HG02973 (cell line): ENCODE measurements around the gene SIAH2.

Experiments used
- ATAC-seq: cut with Tn5 transposase; IDR thresholded peaks from one replicate; pipeline ENCODE4 v1.9.1; 2021; ENCODE audit warnings: moderate library complexity; ENCODE audit not compliant: unreplicated experiment

SIAH2 gene

DNA sequence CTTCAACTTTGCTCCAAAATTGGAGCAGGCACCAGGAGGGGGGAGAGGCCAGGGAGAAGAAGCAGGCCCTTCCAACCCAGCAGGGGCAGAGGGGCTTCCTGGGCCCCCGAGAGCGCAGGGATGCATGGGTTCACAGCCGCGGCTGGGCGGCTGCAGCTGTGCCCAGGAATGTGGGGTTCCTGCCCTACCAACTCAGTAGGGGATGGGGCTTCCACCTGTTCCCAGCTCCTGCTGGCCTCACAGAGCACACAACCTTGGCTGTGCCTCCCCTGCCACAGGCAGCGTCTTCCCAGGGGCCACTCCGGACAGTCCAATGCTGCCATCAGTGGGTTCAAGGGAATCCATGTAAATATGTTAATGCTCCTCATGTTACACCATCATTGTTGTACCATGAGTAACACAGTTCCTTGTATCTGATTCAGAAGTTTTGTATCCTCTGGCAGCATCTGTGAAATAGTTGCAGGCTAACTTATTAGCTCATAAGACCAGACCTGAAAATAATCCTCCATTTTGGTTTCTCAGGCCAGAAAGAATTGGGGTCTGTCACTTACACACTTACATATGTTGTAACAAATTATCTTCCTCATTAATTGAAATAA, 12.1 kb upstream of the SIAH2 start:
- ATAC-seq = no peak

DNA sequence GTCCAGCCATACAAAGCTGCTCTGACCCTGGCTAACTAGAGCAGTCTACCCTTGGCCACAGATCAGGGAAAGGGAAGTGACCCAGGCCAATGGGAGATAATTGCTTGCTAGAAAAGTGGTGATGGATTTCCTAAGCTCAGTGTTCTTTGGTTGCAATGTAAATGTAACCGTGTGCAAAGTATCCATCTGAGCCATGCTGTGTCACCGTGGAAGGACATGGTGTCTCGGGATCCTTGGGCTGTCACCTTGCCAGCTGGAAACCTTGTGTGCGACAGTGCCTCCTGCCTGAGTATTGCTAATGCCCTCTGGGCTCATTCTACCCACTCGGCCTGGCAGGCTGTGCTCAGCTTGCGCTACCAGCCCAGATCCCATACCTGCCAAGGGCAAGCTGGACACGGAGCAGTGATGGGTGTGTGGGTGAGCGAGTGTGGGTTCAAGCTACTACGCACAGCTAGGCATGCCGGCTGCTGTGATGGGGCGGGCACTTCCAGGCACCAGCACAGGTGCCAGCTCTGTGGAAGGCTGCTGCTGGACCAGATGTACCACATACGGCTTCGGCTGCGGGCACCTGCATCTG, 10.7 kb upstream of the SIAH2 start:
- no peak for ATAC-seq

DNA sequence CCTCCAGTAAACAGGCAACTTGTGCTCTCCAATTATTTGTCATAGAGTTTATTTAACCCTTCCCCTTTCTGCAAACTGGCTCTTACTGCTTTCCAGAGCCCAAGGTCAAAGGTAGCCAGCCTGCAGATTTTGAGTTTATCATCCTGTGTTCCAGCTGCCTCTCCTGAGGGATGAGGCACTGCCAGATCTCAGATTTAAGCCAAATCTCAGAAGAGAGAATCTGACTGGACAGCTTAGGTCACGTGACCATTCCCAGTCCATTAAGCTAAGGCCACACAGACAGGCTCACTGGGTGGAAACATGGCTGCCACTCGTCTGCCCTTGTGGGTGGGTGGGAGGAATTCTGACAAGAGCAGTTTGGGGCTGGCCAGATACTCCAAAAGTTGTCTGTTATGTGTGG, 8.6 kb upstream of the SIAH2 start:
- ATAC-seq = no peak

DNA sequence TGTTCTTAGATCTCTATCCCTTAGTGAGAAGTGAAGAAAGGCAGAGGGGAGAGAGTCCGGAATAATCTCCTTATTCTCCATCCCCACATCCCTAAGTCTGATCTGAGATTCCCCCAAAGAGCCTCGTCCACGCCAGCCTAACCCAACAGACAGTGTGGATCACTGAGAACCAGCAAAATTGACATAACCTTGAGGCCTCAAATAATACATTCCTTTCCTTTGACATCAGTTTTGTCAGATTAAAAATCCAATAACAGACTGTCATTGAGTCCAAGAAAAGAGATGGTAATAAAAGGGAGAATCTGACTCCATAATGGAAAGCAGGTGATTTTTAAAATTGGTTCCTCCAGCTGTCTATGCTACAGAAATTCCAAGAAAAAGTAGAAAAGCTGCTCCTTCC, 7.7 kb upstream of the SIAH2 start:
- ATAC-seq = no peak

DNA sequence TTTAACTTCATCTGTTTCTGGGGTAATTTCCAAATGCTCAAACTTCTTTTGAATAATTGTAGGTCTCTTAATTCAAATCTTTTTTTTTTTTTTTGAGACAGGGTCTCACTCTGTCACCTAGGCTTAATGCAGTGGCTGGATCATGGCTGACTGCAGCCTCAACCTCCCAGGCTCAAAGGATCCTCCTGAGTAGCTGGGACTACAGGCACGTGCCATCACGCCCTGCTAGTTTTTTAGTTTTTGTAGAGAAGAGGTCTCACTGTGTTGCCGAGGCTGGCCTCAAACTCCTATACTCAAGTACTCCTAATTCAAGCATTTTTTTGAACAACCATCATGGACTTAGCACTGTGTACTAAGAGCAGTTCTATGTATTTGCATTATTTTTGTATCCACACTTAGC, 3.8 kb upstream of the SIAH2 start:
- ATAC-seq = no peak

DNA sequence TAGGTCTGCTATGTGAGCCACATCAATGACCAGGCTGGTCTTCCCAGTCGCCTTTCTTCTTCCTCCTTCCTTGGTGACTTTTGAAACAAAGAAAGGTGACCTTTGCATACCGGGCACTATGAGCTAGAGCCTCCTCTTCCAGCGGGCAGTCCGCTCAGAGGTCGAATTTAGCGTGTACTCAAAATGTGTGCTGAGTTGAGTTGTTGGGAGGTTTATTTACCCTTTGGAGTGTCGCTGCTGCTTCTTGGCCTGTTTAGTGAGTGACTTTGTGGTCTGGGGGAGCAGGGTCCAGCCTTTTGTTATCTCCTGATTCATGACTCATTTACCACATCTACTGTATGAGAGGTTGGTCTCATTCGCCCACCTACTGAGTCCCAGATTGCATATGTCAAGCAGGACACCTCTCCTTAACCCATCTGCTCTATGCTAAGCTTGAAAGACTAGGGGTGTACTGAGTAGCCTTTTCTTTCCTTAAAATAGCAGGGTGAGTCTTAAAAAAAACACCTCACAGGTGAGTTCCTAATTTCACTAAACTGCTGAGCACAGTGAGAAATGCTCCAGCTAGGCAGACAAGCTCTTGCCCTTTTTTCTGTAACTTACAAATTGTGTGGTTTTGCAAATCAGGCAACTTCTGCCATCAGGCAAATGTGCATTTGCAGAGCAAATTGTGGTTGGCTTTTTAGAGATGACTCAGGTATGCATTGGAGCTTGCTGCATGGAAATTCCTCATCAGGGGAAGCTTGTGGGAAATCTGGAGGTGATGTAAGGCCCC, 3.2 kb upstream of the SIAH2 start:
- ATAC-seq = peak; percentile 19

DNA sequence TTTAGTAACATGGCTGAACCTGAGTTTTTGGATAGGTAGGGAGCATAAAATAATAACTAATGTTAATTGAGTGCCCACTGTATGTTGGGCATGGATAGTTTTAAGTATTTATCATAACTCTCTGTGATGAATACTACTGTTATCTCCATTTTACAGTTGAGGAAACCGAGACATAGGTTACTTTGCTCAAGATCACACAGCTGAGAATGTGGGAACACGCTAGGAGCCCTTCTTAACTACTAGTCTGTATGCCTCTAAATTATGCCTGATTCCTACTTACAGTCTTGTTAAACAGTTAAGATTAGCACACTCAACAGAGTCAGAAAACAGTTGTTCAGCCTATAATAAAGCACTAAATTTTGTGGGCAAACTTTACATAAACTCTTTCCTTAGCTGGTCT, 2.0 kb upstream of the SIAH2 start:
- no peak for ATAC-seq

DNA sequence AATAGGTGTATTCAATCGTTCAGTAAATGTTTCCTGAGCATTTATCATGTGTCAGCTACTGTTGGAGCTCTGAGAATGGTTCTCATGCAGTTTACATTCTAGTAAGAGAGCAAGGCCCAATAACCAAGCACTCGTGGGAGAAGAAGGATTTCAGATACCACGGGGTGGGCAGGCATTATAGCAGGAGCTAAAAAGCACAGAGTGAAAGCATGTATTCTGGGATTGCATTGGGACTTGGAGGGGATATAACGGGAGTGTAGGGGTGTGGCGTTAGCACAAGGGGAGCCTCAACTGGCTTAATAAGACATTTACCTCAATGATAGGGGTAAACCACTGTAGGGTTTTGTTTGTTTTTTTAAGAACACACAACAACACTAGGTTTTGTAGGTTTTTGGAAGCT, 1.6 kb upstream of the SIAH2 start:
- ATAC-seq = no peak

DNA sequence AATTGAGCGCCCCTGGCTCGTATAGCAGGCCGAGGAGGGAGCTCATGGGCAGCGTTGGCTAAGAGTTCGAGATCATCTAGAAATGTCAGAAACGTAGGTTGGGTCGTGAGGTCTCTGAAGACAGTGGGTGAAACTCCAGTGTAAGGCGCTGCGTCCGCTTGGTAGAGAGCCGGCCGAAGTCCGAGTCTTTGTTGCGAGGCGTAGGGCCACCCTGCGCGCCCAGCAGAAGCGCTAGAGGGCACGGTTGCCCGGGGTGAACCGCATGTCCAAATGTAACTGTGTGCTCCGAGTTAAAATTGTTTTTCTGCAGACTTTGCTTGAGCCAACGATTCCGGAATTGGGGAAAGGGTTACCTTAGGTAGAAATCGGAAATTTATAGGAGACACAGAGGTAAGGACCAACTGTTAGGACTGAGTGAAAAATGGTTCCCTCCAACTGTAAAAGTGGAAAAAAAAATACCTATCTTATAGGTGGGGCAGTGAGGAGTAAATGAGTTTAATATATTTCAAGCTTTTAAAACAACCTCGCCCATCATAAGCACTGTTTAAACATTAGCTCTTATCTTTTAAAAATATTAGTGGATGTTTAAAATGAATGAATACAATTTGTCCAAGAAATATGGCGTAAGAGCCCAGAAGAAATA, 993 bp upstream of the SIAH2 start:
- peak; percentile 7 for ATAC-seq

DNA sequence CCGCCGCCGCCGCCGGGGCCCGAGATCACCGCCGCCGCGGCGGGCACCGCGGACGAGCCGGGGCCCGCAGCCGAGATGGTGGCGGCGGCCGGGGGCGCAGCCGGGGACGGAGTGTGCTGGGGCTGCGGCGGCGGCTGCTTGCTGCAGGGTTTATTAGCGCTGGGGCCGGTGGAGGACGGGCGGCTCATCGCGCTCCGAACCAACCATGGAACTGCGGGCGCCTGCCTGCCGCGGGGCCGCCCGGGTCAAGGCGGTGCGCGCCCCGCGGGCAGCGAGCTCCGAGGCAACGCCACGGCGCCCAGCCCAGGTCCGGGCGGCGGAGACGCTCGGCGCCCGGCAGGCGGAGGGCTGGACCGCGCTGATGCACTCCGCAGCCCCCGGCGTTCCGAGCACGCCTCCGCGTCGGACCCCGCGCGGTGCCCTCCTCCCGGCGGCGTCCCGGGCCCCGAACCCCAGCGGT, 277 bp downstream of the SIAH2 start:
- peak; percentile 5 for ATAC-seq

DNA sequence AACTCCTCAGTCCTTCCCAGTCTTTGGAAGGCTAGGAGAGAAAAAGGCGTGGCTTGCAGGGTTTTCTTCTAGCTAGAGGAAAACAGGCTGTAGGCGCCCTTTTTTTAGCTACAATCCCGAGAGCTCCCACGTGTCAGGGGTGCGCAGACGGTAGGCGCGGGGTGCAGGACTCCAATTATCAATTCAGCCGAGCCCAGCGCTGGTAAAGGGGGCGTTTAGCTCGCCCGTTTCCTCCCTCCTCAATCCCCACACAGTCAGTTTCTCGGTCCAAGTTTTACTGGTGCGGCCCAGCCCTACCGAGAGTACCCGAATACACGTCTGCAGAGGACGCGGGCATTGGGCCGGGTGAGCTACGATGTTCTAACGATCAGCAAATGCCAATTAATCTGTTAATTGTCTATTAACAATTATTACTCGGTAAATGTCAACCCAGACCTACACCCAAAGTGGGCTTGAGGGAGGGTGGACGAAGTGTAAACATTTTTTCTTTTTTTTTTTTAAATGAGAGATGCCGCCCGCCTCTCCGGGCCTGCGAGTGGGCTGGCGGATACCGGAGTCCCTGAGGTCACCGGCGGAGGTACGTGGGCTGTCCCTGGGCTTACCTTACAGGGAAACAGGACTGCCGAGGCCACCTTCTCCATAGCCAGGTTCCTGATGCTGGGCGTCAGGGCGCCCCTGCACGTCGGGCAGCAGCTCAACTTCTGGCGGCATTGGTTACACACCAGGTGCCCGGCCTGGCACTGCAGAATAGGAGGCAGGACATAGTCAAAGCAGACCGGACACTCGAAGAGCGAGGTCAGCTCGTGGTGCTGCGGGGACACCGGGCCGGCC, 923 bp downstream of the SIAH2 start:
- no peak for ATAC-seq

DNA sequence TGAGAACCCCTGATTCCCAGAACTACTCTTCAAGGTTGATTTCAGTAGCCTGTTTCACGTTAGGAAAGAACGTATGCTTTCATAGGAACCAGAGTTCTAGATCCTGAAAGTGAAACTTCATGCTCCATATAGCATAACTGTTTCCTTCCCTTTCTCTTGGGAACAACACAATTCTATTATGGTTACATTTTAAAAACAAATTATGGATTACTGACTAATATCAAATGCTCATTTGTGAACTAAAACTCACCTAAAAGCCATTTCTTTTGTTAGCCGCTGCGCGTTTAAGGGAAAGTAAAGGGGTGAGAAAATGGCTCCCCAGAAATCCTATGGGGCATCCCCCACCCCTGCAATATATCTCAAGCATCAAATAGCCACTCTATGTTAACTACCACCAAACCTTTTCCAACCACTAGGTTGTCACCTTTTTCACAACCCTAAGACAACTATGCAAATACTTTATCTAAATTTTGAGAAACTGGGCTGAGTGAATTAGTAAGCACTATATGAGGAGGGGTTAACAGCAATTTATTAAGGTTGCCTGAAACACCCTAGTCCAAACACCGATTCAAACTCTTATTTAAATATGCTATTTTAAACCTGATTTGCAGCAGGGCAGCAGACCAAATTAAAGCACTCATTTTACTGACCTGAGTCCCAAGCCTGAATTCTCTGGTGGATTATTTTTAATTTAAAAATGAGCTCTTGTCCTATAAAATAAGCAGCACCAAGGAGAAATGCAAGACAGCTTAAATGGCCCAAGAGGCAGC, 2.4 kb downstream of the SIAH2 start:
- peak; percentile 29 for ATAC-seq

DNA sequence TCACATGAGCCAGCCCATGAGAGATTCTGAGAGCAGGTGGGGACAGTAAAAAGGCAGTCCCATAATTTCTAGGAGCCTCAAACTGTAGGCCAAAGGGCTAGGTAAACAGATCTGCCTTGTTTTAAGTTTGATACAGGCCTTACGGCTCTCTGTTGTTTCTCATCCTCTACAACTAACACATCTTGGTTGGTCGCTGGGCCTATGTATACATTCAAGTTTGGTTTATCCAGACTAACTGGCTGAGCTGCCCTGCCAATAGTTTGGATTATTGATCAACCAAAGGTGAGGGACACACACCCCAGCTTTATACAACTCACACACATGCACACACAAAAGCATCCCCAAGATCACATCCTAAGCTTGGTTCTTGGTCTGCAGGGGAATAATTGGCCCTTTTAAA, 3.0 kb downstream of the SIAH2 start:
- no peak for ATAC-seq

DNA sequence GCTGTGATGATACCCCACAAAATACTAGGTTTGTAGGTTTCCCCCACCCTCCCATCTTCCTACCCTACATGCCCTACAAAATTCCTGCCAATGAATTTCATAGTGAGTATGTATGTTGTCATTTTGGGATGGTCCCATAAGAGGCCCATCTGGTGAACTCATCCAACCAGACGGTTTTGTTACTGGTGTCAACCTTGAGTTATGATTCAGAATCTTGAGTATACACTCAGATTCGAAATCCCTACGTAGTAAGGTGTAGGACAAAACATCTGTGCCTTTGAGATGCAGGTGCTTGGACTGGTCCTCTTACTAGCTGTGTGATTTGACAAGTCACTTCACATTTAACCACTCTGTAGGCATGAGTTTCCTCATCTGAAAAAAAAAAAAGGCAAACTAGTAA, 3.6 kb downstream of the SIAH2 start:
- no peak for ATAC-seq

DNA sequence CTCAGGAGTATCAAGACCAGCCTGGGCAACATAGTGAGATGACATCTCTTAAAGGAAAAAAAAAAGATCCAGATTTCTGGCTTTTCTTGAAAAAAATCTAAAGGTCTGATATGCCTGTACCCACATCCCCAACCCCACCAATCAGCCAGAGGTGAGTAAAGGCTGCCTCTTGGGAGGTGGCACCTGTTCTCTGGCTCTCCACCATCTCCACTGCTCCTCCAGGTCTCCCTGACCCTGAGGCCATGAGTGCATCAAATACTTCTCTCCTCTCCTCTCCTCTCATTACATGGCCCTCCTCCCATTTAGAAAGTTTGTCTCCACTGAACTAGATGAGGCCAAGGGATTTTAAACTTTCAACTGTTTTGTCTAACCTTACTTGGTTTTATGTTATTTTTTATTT, 5.2 kb downstream of the SIAH2 start:
- ATAC-seq = no peak

DNA sequence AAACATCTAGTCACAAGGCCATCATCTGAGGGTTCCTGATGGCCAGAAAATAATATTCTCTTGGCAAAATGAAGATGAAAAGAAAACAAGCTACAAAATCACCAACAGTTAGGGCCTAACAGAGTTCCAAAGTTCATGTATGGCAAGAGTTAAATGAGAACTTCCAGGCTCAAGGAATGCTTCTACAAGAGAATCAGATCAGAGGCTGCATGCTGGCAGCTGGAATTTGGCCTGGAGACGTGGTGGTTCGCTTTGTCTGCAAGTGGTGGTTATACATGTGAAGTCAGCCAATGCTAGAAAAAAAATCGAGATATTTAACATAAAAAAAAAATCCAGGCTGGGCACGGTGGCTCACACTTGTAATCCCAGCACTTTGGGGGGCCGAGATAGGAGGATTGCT, 5.6 kb downstream of the SIAH2 start:
- ATAC-seq = no peak

DNA sequence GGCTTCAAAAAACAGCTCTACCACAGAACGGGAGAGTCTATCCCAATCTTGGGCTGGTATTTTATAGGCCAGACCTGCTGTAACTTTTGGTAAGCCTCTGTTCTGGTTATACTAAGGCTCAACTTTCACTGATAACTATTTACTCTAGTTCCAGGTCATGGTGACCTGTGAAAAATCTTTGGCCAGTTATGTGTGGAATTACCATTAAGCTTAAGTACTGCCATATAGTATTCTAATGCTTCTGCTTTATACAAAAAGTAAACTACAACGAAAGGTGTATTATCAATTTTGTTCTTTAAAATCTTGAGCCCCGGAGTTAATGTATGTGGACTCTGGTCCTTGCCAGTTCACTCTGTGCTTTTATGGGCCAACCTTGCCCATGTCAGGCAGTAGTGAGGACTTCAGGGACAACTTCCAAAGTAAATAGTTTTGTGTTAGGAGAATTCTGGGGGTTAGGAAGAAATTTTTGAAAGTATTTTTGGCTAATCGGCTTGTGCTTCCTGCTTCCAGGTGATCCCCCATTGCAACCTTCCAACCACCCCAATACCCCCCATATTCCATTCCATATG, 6.4 kb downstream of the SIAH2 start:
- no peak for ATAC-seq

DNA sequence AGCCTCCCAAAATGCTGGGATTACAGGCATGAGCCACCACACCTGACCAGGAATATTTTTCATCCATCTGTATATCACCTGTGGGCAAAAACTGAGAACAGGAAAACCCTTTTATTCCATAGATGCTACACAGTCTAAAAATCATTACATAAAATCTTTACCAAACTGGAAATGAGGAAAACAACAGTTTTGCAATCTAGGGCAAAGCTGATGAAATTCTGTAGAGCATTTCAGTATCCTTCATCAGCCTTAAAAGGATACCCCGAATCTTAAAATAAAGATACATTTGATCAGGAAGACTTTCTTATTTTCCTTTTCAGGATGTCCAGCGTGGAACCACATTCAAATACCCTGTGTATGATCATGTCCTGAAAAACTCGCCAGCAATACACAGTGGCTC, 7.1 kb downstream of the SIAH2 start:
- ATAC-seq = no peak

DNA sequence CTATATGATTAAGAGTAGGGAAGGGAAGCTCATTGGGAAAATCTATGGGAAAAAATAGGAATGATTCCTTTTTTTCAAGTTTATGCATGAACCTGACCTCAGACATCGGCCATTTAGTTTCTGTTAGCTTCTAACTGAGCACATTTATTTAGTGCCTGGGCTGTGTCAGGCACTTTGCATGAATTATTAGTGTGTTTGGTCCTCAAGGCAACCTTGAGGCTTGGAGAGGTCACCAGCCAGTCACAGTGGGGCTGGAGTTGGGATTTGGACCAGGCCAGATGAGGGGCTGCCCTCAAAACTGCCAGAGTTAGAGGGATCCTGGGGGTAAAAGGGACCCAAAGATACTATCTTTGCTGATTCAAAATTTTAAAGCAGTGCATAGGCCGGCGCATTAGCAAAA, 8.1 kb downstream of the SIAH2 start:
- no peak for ATAC-seq

DNA sequence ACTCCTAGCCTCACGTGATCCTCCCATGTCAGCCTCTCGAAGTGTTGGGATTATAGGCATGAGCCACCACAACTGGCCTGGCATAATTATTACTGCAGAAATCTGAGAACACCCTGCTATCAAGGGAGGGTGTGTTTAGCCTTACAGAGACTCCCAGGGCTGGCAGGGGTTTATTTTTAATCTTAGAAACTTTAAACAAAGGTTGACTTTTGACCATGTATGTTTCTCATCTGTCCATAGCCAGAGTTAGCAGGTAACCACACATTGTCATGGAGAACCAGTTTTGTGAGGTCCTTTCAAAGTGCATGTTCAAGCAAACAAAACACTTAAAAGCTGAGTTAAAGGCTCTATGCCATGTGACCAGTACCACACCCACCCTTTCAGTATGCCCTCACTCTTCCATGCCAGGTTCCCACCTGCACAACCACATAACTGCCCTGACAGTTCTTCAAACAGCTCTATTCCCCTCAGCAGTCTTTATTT, 11.1 kb downstream of the SIAH2 start:
- no peak for ATAC-seq
